GM12892 (cell line): ENCODE results near the gene LRRC4B.

Experiments used
- POLR2A ChIP-seq: IDR thresholded peaks from 2 replicates; pipeline ENCODE4 v1.6.1; 2011; ENCODE audit warnings: low read depth, low read length, control low read depth
- POLR2AphosphoS5 ChIP-seq: IDR thresholded peaks from 2 replicates; pipeline ENCODE4 v1.6.1; 2011; ENCODE audit warnings: low read depth, low read length, control low read depth

DNA sequence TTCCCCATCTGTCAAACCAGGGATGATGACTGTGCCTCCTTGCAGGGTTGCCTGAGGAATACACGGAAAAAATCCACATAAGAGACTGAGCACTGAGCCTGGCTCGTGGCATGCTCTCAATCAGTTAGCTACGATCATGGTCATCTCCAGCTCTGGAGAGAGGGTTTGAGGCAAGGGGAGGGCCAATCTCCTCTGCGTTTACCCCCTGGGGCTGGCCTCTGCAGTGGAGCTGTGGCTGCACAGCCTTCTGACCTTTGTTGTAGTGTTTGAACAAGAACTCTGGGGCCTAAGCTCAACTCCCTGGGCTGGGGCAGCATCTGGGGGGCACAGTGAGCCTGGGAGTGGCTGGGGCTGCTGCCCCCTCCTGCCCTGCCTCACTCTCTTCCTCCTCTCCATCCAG is 5.9 kb downstream of the LRRC4B start:
- TF ChIP-seq POLR2A (no peak), POLR2AphosphoS5 (no peak)
